GM21360 (cell line): ENCODE data around the gene SNX5.
"Not testable (repeated sequence)": the region's sequence is repeated elsewhere in the genome, so short reads cannot be mapped to it uniquely, and the experiment has no call there.

Experiments
- ATAC-seq: cut with Tn5 transposase; IDR thresholded peaks from one replicate; pipeline ENCODE4 v1.9.1; 2021; ENCODE audit warnings: mild to moderate bottlenecking, moderate library complexity; ENCODE audit not compliant: unreplicated experiment

SNX5 gene

GRCh38 chr20:17960927-17961586, 7.5 kb downstream of the SNX5 start:
- ATAC-seq = no peak

GRCh38 chr20:17960400-17960885, 8.2 kb downstream of the SNX5 start:
- not testable (repeated sequence) for ATAC-seq

- ATAC-seq = no peak
Measured at GRCh38 chr20:17959257-17959627, 9.4 kb downstream of the SNX5 start.

GRCh38 chr20:17958373-17959256, 10.0 kb downstream of the SNX5 start:
- ATAC-seq = no peak

- no peak for ATAC-seq
Measured at GRCh38 chr20:17957505-17958363, 10.9 kb downstream of the SNX5 start.

- no peak for ATAC-seq
Measured at GRCh38 chr20:17956099-17956685, 12.4 kb downstream of the SNX5 start.

GRCh38 chr20:17955302-17955701, 13.3 kb downstream of the SNX5 start:
- ATAC-seq = no peak

- no peak for ATAC-seq
Measured at GRCh38 chr20:17953935-17954334, 14.7 kb downstream of the SNX5 start.

- ATAC-seq = no peak
Measured at GRCh38 chr20:17952692-17953684, 15.6 kb downstream of the SNX5 start.

GRCh38 chr20:17951323-17951722, 17.3 kb downstream of the SNX5 start:
- no peak for ATAC-seq

- no peak for ATAC-seq
Measured at GRCh38 chr20:17950670-17951069, 17.9 kb downstream of the SNX5 start.

GRCh38 chr20:17949899-17950298, 18.7 kb downstream of the SNX5 start:
- no peak for ATAC-seq

- ATAC-seq = no peak
Measured at GRCh38 chr20:17948442-17948841, 20.2 kb downstream of the SNX5 start.

GRCh38 chr20:17947474-17947815, 21.1 kb downstream of the SNX5 start:
- ATAC-seq = no peak

GRCh38 chr20:17946572-17947473, 21.8 kb downstream of the SNX5 start:
- no peak for ATAC-seq

- no peak for ATAC-seq
Measured at GRCh38 chr20:17946040-17946439, 22.6 kb downstream of the SNX5 start.

GRCh38 chr20:17944854-17945474, 23.6 kb downstream of the SNX5 start:
- ATAC-seq = no peak

- ATAC-seq = peak; percentile 50
Measured at GRCh38 chr20:17943343-17943742, 25.3 kb downstream of the SNX5 start.
